HG02938 (cell line): ENCODE results near the gene JADE1.
A peak's percentile ranks its signal among the peaks of the same experiment; 100 is the strongest.

Experiments
- ATAC-seq: cut with Tn5 transposase; IDR thresholded peaks from one replicate; pipeline ENCODE4 v1.9.1; 2021; ENCODE audit warnings: mild to moderate bottlenecking, moderate library complexity; ENCODE audit not compliant: unreplicated experiment

JADE1 gene

DNA sequence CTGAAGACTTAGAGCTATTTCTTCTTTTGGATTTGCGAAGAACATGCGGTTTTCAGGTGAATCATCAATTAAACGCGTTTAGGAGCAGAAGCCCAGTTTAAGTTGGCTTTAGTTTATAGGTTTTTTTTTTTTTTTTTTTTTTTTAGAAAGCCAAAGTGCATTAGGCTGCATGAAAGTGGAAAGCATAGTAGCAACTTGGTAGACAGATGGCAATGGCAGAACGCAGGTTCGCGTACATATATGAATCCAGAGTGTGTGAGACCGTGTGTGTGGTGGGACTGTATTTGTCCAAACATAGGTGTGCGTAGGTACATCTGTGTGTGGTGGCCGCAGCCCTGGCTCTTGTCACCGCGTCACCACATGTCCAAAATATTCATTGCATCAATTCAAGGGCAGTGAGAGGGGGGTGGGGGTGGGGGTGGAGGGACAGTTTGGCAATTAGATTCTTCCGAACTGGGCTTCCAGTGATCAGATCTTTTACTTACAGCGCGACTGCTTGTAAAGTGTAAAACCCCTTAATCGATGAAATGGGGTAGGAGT is 901 bp downstream of the JADE1 start:
- no peak for ATAC-seq

- ATAC-seq = peak; percentile 46
Measured at GRCh38 chr4:128810871-128811570, 1.5 kb downstream of the JADE1 start.

- peak; percentile 45 for ATAC-seq
Measured at GRCh38 chr4:128811571-128812441, 2.3 kb downstream of the JADE1 start.

DNA sequence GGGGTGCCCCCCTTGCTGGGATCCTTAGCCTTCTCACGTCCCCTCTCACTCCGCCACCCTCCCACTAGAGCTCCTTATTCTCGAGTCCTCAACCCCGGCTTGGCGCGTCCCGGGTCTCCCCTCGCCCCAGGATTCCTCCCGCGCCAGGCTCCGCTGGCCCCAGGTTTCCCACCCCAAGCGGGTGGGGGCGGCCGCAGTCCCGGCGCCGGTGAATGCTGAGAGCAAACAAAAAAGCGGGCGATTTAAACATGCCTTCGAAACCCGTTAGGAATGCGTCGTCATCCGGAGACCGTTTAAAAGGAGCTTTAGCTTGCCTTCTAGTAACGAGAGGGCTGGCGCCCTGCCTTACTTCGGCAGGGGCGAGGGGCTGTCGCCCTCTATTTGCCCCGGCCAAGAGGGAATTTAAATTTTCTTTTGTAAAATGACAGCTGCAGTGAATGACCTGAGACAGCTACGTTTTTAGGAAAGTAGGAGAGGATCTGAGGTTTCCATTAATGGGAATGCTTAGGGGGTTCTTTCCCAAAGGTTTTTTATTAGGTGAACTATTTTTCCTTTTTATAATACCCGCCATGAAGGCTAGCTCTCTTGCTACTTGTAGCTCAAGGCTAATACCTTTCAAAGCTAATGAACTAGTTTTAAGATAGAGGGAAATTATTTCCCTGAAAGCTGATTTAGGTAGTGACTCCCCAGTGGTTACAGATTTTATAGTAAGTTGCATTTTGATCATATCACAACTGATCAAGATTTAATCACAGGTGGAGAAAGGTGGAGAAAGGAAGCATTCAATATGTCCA is 3.1 kb downstream of the JADE1 start:
- ATAC-seq = peak; percentile 10

DNA sequence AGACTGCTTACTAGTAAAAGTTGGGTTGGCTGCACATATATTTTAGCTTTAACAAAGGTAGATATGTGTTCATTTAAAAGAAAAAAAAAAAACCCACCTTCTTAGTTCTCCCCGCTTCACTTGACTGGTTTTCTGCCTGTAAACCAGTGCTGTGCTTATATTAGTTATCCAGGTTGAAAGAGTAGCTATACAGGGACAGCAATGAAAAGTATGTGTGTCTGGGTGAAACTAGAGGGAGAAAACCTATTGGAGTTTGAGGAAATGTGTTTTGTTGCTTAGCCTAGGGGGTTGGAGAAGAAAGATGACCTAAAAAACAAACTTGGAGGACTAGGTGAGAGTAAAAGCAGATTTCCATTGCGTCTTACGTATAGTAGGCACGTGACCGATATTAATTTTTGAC is 4.5 kb downstream of the JADE1 start:
- no peak for ATAC-seq

DNA sequence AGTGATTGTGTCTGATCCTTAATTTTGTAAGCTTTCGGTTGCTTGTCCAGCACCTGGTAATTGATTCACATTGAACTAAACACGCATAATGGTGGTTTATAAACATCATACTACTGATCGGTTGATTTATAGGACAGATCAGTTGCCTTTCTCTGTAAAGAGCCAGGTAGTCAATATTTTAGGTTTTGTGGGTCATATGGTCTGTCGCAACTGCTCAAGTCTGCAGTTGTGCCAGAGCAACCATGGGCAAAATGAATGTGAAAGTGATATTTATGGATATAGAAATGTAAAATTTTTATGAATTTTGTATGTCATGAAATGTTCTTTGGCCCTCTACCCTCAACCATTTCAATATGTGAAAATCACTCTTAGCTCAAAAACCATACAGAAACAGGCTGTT is 8.9 kb downstream of the JADE1 start:
- ATAC-seq = no peak

GRCh38 chr4:128819082-128819742 is 9.7 kb downstream of the JADE1 start:
- no peak for ATAC-seq

DNA sequence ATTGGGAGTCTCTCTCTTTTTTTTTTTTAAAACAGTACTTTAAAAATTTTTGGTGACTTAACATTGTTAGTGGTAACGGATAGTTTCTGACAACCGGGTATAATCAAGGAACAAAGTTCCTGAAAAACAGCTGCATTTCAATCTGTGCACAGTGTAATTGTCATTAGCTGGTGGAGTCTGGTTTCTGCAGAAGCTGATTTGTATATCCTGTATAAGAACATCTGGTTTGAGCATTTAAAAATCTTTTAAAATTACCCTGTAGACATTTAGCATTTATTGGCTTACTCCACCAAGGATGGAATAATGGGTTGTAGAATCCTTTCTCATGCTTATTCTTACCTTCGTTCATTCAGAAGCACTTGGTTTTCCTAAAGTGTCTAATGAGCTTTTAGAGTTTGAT is 11.2 kb downstream of the JADE1 start:
- ATAC-seq = no peak

GRCh38 chr4:128821151-128821550 is 11.7 kb downstream of the JADE1 start:
- ATAC-seq = no peak

- no peak for ATAC-seq
Measured at GRCh38 chr4:128823025-128823661, 13.6 kb downstream of the JADE1 start.

DNA sequence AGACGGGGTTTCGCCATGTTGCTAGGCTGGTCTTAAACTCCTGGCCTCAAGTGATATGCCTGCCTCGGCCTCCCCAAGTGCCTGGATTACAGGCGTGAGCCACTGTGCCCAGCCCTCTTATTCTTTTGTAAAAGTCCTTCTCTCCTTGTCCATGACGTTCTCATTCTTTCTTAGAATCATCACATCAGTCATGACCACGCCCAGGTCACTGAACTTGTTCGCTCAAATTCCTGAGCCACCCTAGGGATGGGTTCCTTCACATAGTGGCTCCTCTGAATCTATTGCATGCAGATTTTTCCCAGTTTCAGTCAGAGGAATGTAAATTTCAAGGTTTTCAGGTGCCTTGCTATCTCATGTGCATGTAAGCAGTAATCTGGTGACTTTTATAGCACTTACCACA is 15.7 kb downstream of the JADE1 start:
- ATAC-seq = no peak

DNA sequence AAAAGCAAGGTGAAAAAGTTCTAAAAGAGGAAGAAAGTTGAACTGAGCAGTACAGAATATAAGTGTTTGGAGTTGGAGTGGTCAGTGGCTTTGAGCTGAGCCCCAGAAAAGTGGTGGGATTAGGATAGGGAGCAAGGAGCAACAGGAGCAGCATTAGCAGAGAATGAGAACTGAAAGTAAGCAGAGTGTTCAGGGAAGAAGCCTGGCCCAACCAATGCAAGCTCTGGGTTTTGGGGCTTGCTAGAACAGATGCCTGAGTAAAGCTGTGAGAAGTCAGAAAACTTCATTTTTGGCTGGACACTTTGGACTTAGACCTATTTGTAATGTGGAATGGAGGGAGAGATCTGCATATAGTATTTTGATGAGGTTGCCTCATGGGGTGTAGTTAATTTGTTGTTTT is 17.8 kb downstream of the JADE1 start:
- peak; percentile 26 for ATAC-seq

DNA sequence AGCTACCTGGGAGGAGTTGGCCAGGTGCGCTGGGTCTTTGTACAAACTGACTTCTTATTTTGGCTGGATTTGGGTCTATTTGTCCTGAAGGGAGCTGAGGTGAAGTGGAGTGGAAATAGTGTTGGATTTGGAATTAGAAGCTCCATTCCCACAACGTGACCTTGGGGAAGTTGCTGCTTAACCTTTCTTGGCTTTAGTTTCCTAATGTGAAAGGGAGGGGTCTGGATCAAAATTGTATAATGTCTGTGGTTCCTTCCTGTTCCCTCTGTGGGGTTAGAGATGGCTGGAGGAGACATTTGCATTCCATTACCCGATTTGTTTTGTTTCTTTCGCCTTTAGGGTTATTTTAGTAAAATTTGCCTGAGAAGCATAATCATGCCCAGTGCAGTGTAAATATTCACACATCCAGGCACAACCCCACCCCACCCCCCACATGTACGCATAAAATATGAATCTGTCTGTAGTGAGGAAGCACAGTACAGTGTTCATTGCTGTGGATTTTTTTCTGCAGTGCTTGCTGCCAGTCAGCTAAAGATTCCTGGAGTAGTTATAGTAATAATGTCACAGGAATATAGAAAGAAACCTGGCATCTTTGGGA is 21.5 kb downstream of the JADE1 start:
- ATAC-seq = no peak

- ATAC-seq = peak; percentile 62
Measured at GRCh38 chr4:128831531-128832242, 22.2 kb downstream of the JADE1 start.

GRCh38 chr4:128832243-128832625 is 22.7 kb downstream of the JADE1 start:
- ATAC-seq = peak; percentile 7

DNA sequence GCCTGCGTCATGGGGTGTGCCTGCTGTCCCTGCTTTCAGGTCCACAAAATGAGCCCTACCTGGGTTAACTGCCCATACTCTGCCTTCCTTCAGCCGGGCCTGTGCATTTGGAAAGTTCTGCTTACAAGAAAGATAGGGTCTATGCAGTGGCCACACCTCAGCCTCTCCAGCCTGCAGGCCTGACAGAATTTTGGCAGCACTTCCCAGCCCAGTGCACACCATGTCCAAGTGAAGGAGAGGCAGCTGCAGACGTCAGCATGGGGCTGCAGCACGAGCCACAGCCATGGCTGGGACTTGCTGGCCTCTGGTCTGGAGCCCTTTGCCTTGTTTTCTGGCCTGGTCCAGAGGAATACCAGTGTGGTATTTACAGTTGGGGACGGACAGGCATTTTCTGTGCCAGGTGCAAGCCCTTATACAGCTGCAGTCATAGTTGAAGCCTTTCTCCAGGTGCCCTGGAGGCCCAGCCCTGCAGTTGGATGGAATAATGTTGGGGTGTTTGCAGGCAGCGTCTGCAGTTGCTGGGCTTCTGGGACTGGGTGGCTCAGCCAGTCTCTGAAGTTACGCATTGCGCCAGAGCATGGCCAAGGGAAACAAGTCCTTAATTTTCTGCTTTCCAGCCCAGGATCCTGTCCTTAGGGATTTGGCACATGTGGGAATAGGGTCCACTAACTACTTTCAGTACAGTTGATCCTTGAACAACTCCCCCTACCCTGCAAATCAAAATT is 26.2 kb downstream of the JADE1 start:
- no peak for ATAC-seq

GRCh38 chr4:128837198-128837597 is 27.7 kb downstream of the JADE1 start:
- ATAC-seq = no peak

DNA sequence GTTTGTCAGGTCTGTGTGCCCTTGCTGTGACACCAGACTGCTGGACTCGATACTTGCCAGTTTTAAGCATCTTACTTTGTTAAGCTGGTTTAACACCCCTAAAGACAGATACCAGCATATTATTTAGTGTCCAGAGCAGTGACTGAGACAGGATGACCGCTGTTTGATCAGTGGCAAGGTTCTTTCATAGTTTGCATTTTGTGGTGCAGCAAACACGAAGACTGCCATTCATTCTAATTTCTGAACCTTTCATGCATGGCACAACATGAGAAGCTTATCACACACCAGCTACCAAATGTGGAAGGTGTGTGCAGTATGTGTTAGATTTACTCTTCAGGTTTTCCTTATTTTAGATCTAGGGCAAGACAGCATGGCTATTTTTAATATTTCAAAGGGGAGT is 28.2 kb downstream of the JADE1 start:
- no peak for ATAC-seq
